Measurements from ENCODE around the gene GRM2.

GRM2 gene

DNA sequence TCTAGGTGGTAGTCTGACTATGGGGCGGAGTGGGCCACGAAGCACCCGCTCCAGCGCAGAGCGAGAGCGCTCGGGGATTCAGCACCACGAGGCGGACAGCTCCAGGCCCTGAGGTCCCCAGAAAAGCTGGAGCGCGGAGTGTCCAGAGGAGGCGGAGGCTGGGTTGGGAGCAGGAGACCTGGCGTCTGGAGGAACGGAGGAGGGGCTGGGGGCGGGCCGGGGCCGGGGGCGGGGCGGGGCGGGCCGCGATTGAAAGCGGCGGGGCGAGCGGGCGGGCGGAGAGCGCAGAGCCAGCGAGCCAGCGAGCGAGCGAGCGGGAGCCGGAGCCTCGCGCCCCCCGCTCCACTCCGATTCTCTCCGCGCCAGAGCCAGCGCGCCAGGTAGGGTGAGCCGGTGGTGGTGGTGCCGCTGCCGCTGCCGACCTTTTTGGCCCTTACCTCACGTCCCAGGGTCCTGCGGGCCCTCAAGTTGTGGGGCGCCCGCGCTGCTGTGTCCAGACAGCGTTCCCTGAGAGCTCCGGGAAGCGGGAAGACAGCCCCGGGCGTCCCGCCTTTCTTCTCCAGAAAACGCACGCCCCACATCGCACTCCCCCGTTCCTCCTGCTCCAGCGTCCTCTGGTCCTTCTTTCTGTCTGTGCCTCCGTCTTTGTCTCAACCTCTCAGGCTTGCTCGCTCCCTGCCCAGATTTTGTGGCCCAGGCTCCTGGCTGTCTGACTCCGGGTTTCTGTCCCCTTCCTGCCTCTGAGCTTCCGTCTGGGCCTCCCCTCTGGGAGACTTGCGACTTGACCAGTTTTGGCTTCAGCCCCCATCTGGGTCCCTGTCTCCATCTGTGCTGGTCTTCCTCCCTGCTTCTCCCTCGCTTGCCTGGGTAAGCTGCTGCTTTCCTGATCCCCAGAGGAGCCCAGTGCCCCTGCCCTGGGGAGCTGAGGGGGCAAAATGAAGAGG is at the start of gene GRM2:
Gene GRM2, plus strand, starts transcription at position 281 of the 944 bp plus-strand sequence. CDS start 1,916 bp downstream, outside the sequence.
- DNase-seq: no peak

DNA sequence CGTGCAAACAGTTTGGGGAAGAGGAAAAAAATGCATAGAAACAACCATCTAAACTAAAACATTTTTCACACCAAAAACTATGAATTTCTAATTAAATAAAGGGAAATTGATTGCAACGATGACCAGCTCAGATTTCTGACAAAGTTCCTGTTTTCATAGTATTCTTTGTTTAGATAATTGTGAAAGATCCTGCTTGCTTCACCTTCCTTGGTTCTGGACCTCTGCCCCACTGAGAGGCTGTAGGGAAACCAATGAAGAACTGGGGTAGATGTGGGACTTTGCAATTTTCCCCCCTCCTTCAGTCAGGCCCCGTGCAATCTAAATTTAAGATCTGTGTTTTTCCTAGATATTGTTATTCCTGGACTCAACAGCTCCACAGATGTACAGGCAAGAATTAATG is 49.6 kb upstream of the GRM2 start:
- no peak for DNase-seq

DNA sequence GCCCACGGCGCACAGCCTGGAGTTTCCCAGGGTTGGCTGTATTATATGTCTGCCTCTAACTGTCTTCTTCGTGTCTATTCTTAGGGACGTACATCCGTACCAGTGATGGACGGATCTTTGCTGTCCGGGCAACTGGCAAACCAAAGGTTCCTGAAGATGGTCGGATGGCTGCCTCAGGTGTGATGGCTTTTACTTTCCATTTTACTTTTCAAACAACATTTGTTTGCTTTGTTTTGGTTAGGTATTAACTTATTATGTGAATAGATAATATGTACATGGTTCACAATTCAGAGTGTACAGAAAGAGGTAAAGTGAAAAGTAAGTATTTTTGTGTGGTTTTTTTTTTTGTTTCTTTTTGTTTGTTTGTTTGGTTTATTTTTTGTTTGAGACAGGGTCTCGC is 46.9 kb upstream of the GRM2 start:
- DNase-seq: no peak

DNA sequence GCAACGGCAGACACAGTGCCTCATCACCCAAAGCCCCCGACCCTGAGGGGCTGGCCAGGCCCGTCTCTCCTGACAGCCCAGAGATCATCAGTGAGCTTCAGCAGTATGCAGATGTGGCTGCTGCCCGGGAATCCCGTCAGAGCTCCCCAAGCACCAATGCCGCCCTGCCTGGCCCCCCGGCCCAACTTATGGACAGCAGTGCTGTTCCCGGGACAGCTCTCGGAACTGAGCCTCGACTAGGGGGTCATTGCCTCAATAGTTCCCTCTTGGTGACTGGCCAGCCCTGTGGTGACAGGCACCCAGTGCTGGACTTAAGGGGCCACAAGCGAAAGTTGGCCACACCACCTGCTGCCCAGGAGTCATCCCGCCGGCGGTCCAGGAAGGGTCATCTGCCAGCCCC is 44.4 kb upstream of the GRM2 start:
- DNase-seq: no peak

DNA sequence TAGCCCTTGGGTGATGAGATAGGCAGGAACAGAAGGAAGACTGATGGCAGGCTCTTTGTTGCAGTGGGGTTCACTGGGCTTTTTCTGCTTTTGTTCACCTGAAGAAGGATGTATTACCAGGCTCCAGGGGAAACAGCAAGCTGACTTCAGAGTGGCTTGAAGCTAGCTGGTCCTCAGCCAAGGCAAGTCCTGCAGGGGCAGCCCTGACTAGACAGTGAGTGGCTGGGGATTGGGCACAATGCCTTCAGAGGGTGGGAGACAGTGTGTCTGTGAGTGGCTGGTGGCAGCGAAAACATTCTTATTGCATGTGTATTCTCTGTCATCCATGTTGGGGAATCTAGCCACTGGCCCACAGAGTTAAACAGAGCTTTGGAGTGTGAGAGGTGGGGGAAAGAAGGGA is 38.1 kb upstream of the GRM2 start:
- no peak for DNase-seq

DNA sequence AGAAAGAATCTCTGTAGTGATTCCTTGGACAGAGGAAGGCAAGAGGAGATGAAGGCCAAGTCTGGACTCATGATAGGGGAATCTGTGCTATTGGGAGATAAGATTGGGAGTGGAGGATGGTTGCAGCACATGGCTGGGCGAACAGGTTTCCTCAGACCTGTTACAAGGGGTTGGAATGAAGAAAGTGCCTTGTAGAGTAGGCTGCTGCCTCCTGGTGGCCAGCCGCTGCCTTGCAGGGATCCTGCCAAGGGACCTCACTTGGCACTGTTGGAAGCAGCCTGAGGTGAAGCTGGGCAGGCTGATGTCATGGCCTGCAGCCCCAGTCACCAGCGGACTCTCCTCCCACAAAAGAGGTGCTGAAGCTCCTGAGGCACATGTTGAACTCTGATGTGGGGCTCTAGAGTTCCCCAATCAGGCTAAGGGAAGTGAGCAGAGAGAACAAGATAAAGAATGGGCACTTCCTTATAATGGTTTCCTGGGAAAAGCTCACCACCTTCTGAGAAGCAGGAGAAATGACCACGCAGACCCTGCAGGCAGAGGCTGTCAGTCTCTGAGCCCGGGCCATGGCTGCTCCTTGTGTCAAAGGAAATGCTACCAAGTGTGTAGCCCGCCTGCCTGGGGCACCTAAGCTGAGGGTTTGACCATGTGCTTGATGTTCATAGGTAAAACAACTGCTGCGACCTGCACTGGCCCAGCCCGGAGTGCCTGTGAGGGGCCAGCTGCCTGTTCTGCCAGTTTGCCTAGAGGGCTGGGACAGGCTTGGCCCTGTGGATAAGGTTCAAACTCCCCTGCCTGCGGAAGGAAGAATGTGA is 37.4 kb upstream of the GRM2 start:
- DNase-seq: peak; percentile 48

DNA sequence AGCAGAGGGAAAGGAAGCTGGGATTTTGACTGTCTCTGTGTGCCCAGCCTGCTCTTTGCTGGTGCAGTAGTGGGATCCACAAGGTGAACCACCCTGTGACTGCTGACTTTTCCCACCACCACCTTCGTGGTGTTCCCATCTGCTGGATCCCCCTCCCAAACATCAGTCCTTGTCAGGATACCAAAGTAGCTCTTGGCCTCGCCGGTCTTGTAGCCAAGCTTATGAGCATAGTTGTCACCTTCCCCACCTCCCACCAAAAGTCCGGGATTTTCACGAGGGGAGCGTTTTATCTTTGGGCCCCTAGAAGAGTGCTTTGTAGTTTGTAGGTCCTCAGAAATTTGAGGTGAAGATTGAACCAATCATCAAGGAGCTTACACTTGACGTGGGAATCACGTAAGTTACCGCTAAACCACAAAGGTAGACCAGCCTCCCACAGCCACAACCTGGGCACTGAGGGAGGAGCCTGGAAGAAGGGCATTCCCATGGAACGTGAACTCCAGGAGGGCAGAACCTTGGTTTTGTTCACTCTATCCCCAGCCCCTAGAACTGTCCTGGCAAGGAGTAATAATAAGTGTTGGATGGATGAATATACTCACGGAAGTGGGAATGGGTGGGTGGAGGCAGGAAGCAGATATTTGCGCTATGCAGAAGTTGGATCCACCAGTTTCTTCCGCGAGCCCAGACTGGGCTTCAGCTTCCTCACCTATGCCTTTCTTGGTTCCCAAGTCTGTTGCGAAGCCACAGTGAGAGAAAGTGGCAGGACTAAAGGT is 36.6 kb upstream of the GRM2 start:
- DNase-seq: no peak

DNA sequence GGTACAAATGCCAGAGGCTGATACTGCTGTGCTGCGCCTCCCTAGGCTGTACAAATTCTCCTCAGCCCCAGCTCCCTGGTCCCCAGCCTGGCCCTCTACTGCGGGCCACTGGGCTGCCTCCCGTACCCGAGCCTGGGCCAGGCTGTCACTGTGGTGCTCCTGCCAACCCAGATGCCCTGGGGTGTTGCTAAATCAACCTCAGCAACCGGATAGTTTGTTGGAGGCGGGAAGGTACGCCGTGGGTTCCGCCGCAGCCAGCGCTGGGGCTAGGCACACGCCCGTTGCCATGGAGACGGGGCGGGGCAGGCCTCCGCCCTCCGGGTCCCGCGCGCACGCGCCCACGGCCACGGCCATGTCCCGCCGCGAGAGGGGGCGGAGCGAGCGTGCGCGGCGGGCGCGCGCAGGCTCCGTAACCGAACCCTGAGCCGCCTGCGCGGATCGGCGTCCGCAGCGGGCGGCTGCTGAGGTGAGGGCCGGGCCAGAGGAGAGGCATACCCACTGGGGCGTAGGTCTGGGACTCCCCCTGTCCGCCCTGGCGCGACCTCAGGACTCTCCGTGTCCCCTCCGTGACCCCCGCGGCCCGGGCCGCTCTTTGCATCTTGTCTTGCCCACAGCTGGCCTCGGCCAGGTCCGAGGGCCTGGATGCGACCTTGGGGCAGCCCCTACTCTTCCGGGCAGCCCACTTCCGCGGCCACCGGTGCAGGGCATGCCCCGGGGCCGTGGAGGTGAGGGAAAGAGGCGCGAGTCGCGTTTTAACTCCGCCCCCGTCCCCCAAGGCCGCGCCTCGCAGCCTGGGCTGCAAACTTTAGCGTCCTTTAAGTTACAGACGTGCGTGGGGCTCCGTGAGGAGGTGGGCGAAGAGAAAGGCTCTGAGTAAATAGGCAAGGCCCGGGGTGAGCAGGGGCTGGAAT is 35.8 kb upstream of the GRM2 start, which contains the start of gene TEX264:
Gene TEX264, plus strand, starts transcription at position 430 of the 911 bp plus-strand sequence. CDS start 3,053 bp downstream, outside the sequence.
- DNase-seq: peak; percentile 54

DNA sequence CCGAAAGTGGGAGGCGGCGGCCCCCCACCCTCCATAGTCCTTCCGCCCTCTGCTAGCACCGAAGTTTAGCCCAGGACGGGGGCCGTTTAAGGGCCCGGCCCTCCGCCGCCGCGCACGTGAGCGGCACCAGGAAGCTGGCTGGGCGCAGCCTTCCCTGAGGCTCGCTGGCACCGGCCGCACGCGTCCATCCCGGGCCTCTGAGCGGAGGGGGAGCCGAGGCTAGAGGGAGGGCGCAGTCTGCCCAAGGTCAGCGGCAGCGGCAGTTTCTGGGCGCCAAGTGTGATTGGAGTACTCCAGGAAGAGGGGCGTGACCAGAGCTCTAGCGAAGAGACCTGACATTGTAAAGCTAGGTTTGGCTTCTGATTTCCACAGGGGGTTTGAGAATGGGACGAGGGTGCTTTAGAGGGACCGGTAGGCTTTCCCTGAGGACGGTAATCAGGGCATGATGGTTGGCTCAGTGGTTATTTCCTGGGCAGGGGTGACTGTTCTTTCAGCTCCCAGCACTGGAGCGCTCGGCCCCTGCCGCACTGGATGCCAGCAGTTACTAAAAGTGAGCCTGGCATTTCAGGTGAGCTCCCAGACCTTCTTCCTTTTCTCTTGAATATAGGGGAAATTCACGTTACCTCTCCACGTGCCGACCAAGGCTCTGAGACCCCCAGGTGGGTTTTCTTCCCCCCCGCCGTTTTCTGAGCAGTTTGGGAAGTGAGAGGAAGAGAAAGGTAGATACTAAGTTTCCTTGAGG is 35.0 kb upstream of the GRM2 start:
- peak; percentile 3 for DNase-seq

DNA sequence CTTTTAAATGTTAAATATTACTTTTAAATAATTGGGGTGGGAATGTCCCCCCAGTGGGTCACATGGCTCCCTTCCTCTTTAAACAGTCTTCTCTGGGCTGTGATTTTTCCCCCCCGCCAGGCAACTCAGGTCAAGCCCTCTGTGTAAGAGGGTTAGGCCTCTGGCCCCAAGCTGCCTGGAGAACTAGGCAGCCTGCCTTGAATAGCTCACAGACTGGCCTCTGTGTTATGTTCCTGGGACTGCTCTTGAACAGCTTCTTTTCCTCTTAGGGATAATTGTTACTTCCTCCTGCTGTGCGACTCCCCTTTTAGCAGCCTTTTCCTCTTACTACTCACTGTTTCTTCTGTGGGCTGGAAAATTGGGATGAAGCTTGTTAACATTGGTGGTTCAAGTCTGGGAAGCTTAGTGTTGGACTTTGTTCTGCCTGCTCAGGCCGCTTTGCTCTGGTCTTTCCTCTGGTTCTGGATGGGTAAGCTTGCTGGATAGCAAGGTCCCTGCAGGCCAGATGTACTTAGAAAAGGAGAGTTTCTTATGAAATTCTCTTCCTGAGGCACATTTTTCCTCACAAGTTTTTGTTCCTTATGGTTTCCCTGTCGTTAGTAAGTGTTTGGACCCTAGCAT is 33.6 kb upstream of the GRM2 start:
- DNase-seq: no peak

DNA sequence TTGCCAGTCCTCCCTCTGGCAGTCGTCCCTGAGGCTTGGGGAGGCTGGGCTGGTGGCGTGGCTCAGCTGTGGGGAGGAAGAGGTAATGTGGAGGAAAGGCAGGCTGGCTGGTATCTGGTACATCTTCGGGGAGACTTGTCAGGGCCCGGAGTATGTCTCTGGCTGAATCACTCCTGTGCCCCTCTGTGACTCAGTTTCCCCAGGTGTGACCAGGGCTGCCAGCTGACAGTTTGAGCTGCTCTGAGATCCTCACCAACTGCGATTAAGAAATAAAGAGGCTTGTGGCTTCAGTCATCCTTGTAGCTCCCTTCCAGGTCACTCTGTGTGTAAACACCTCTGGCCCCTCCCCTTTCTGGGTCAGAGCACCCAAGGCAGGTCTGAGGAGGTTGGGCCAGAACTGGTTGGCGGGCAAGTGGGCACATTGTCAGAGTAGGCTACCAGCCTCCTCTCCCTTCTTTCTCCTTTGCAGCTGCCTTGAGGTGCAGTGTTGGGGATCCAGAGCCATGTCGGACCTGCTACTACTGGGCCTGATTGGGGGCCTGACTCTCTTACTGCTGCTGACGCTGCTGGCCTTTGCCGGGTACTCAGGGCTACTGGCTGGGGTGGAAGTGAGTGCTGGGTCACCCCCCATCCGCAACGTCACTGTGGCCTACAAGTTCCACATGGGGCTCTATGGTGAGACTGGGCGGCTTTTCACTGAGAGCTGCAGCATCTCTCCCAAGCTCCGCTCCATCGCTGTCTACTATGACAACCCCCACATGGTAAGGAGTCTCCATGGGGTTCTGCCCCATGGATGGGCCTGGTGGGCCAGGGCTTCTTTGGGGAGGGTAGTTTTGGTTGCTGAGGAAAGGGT is 32.8 kb upstream of the GRM2 start:
- DNase-seq: no peak

DNA sequence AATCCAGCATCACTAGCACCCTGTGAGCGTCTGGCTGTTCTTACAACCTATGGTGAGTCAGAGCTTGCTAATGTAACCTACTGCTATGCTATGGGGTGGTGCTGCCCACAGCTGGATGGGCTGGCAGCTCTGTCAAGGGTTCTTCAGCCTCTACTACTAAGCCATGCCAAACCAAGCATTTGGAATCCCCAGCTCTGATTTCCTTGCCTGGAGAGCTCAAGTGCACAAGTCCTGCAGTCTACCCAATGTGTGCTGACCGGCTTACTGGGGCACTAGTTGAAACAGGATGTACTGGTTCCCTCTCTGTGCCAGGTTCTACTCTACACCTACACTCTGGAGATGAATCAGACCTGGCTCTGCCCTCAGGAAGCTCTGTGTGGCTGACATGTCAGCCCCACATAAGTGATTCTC is 31.7 kb upstream of the GRM2 start:
- DNase-seq: no peak

DNA sequence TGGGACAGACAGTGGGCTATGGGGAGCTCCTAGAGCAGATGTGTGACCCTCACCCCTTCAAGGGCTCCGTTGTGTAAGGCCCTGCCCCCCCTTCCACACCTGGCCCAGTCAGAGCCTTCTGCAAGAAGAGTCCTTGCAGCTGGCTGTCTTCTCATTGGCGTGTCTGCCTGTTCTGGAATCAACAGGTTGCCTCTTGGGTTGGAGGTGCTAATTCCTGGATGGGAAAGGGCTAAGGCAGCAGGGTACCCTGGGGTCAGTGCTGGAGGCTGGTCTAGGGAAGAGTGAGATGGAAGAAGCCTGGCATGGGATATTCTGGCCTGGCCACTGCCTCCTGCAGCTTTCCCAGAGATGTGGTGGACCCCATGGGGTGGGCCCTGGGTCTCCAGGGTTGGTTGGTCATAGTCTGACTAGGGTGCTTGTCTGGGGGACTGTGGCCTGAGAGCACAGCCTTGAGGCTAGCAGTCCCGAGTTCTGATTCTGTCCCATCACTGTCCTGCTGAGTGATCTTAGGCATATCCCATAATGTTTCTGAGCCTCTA is 30.7 kb upstream of the GRM2 start:
- DNase-seq: no peak

DNA sequence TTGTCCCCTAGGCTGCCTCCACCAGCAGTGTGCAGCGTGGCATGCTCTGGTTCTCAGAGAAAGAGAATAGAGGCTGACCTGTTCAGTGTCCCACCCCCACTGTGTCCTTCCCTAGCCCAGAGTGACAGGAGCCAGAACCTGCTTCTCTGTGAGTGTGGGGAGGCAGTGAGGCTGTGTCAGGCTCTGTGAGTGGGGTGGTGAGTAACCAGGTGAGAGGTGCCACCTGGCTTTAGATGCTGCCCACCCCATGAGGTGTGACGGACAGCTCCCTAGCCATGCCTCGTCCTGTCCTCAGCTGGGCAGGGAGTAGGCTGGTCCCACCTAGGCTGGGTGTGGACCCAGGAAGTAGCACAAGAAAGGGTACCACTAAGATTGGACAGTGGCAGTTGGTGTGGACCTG is 29.5 kb upstream of the GRM2 start:
- no peak for DNase-seq

DNA sequence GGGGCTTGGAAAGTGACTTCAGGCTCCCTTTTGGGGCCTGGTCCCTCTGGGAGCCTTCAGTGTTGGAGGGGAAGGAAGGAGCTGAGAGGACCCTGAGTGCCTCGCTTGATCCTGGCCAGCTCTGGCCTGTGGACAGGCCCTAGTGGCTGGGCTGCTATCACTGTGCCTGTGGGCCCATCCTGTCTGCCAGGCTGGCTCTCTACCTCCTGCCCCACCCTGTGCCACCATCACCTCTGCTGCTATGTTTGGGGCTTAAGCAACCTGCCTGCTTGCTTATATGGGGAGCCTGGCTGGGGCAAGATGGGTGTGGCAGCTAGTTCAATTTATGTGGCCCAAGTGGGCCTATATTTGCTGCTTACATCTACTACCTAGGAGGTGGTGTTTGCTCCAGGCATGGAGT is 28.7 kb upstream of the GRM2 start:
- DNase-seq: no peak

DNA sequence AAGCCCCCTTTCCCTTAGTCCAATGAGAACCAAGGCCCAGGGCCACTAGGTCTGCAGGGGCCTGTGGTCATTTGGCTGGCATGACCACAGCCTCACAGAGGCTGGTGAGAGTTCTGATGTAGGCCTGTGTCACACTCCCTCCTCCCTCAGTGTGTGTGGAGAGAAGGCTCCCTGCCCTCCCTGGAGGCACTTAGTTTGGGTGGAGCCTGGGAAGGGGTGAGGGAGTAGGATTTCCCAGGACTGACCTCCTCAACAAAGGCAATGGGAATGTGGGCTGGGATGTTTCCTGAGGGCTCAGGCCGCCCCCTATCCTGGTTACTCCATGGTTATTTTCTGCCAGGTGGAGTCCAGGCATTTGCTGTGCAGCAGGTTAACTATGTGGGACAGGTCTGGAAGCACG is 28.2 kb upstream of the GRM2 start:
- no peak for DNase-seq

DNA sequence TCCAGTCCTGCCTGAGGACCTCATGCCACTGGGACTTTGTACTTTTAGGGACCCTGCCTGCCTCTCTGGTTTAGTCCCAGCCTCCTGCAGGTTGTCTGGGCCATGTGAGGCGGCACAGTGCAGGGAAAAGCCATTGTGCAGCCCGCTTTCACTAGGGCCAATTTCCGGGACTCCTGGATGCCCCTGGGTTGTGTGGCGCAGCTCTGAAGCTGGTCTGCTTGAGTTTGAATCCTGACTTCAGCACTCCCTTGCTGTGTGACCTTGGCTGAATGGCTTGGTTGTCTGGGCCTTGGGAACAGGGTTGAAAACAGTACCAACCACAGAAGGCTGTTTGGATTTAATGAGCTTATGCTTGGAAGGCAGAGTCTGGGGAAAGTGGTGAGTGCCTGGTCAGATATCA is 27.6 kb upstream of the GRM2 start:
- no peak for DNase-seq

DNA sequence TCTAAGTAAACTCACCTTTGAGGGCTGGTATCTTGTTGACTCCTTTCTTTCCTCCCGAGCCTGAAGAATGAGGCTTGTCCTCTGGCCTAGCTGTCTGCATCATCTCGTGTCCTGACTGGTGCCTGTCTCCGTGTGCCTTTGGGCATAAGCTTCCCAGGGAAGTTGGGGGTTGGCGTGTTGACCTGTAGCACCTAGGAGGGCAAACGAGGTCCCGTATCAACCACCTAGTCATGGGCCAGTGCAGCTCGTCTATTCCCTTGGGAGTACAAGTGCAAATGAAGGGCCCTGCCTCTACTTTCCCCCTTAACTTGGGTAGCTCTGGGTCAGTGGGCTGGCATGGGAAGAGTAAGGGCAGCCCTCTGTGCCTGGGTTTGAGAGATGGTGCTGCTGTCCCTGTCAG is 27.1 kb upstream of the GRM2 start:
- no peak for DNase-seq

DNA sequence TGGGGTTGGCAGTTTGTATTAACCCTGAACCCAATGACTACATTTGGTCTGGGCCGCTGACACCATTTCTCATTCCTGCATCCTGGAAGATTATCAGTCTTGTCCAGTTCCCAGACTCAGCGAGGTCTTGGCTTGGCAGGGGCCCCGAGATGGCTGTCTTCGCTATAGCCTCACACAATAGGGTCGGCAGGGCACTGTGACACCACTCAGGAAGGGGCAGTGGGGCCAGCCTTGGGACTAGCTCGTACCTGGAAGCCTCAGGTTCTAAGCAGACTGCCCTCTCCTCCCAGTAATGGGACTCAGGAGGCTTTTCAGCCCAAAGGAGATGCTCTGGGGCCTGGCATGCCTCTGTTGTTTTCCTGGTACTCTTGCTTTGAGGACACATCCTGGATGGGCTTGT is 26.7 kb upstream of the GRM2 start:
- DNase-seq: no peak
